DMS79 treated with DMSO at 0.1 percent for 48 hours (cell line): ENCODE data around the gene KLF9.

Experiments
- DNase-seq: peaks from one replicate; lab custom pipeline; 2025; lab: John Stamatoyannopoulos, UW

The KLF9 gene

DNA sequence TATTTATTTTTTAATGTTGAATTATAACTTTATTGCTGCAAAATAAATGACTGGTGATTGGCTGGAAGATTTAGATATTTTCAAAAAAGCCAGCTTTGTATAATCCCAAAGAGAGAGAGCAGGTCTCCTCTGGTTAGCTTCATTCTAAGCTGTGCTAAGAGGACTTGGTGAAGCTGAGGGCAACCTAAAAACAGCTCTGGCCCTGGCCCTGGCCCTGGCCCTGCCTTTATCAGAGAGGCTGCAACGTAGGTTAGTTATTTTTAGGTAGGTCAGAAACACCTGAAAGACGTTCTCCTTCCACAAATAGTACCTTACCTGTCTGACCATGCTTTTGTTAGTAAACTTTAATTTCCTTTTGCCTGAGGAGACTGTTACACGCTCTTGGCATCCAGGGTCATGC, 58.7 kb downstream of the KLF9 start:
- no peak for DNase-seq

DNA sequence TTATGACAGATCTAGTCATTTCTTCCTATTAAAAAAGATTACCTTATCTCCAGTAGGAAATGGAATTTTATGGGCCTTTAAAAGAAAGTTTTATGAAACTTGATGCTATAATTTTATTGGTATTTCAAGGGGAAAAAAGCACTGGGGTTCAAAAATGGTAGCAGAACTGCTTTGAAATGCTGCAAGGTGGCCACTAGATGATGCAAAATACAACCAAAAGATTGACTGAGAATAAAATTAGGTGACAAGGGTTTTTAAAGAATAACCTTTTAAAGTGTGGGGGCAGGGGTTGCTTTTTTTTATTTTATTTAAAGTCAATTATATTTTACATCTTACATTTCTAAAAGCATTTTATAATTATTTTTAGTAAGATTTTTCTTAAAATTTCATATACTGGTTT, 61.7 kb downstream of the KLF9 start:
- DNase-seq = no peak

DNA sequence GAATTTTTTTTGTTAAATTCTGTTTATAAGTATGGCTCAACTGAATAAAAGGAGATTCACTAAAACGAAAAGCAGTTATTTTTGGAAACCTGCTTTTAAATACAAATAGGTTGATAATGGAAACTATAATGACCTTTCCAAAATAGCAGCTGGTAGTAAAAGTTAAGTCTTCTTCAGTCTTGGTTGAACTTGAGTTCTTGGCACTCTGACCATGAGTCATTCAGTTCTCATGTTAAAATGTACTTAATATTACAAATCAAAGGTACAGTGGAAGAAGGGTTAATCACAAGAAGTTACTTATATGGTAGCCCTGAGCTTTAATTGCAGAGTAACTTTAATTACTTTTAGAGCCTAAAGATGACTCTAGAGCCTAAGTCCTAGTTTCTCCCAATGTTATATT, 62.1 kb downstream of the KLF9 start:
- DNase-seq = no peak

DNA sequence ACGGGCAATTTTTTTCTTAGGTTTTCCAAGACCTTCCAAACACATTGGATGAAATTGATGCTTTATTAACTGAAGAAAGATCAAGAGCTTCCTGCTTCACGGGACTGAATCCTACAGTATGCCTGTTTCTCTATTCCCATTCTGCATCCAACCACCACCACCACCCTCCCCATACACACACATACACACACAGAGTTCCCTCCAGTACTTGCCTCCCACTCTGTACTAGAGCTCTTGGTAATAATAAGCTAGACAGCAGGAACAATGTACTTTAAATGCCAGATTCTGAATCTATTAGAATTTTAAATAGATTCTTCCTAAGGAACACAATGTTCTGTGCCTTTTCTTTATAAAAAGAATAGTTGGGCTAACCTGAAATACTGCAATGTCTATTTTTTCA, 67.4 kb downstream of the KLF9 start:
- no peak for DNase-seq

DNA sequence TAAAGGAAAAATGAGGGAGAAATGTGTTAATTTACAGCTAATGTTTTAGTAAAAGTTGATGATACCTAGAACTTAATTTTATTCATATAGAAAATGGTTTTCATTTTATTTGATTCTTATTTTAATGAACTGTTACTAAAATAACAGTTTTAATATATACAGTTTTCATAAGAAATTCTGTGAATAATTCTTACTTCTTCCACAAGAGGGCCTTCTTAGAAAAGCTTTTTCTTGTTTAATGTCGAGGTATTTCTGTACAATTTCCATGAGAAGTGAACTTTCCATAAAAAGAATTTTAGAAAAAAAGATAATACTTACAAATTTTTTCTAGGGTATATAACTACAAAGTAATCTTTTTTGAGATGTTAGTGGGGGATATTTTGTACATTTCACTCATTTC, 73.9 kb downstream of the KLF9 start:
- no peak for DNase-seq
